ENCODE results near the gene C4orf36. TPM values are rescaled to one million over a fixed set of nuclear protein-coding genes. Genes with fewer than 3 reads are reported as not detected.
A peak's percentile ranks its signal among the peaks of the same experiment; 100 is the strongest.

Gene C4orf36
- total RNA-seq, 4 donors from 2014 or later = 2.8 to 4.7 (median 3.4) TPM; not detected in 1

GRCh38 chr4:86927843-86928395, 35.7 kb upstream of the C4orf36 start:
- 22 to 23% methylated on average over 2 of the region's 2 CpGs for WGBS, 2 donors
- no peak for TF ChIP-seq CTCF (IDR thresholded peaks at IDR 0.05)
- no peak for TF ChIP-seq POLR2A (IDR thresholded peaks at IDR 0.05)
- peak; percentile 80 to 84 for DNase-seq (ENCODE audit: low spot score in 2 of 2)
- H3K4me3 ChIP-seq (ENCODE audit: low read depth, poor library complexity, severe bottlenecking) = no peak overlapping the region
- intact Hi-C loops (cut with DNase I; ENCODE audit: low total_unique reads) = loop anchor here (10.0 kb wide), 1 partner anchor 167 kb away; no protein-coding TSS in a partner anchor

GRCh38 chr4:86926435-86927086, 34.3 kb upstream of the C4orf36 start:
- H3K4me3 ChIP-seq (ENCODE audit: low read depth, poor library complexity, severe bottlenecking) = no peak overlapping the region
- 83 to 86% methylated on average over 6 of the region's 6 CpGs for WGBS, 2 donors
- DNase-seq (ENCODE audit: low spot score in 2 of 2) = peak in 1 of 2 donors; percentile 29
- TF ChIP-seq CTCF (IDR thresholded peaks at IDR 0.05) (no peak), POLR2A (IDR thresholded peaks at IDR 0.05) (no peak)
- intact Hi-C loops (cut with DNase I; ENCODE audit: low total_unique reads) = loop anchor here (10.0 kb wide), 1 partner anchor 168 kb away; no protein-coding TSS in a partner anchor

GRCh38 chr4:86924811-86925210, 32.6 kb upstream of the C4orf36 start:
- TF ChIP-seq POLR2A (IDR thresholded peaks at IDR 0.05) (no peak), CTCF (IDR thresholded peaks at IDR 0.05) (no peak)
- DNase-seq (ENCODE audit: low spot score in 2 of 2) = no peak
- 42 to 50% methylated on average over 2 of the region's 2 CpGs for WGBS, 2 donors
- intact Hi-C loops (cut with DNase I; ENCODE audit: low total_unique reads) = loop anchor here (10.0 kb wide), 1 partner anchor 170 kb away; no protein-coding TSS in a partner anchor
- no peak overlapping the region for H3K4me3 ChIP-seq (ENCODE audit: low read depth, poor library complexity, severe bottlenecking)

GRCh38 chr4:86921608-86922252, 29.5 kb upstream of the C4orf36 start:
- WGBS, 2 donors = 47 to 56% methylated on average over 1 of the region's 1 CpG
- H3K4me3 ChIP-seq (ENCODE audit: low read depth, poor library complexity, severe bottlenecking) = no peak overlapping the region
- intact Hi-C loops (cut with DNase I; ENCODE audit: low total_unique reads) = loop anchor here (10.0 kb wide), 1 partner anchor 173 kb away; no protein-coding TSS in a partner anchor
- TF ChIP-seq POLR2A (IDR thresholded peaks at IDR 0.05) (no peak), CTCF (IDR thresholded peaks at IDR 0.05) (no peak)
- DNase-seq (ENCODE audit: low spot score in 2 of 2) = no peak

- no peak overlapping the region for H3K4me3 ChIP-seq (ENCODE audit: low read depth, poor library complexity, severe bottlenecking)
- intact Hi-C loops (cut with DNase I; ENCODE audit: low total_unique reads) = loop anchor here (5.0 to 10.0 kb wide), 2 partner anchors 175 to 313 kb away; no protein-coding TSS in a partner anchor
- TF ChIP-seq POLR2A (IDR thresholded peaks at IDR 0.05) (no peak), CTCF (IDR thresholded peaks at IDR 0.05) (no peak)
- DNase-seq (ENCODE audit: low spot score in 2 of 2) = no peak
- 83 to 94% methylated on average over 4 of the region's 4 CpGs for WGBS, 2 donors
Observed at GRCh38 chr4:86919561-86920223, 27.5 kb upstream of the C4orf36 start.
